HUES48 (cell line): Measurements from ENCODE around the gene CTRB1.

Experiments used
- H3K27ac ChIP-seq: one replicate; pipeline ENCODE4 v1.7.0; 2013; ENCODE audit warnings: low read depth, low read length, inconsistent platforms
- H3K27me3 ChIP-seq: 2 replicates; pipeline ENCODE4 v1.6.1; 2013; ENCODE audit warnings: mild to moderate bottlenecking, low read length; ENCODE audit not compliant: control insufficient read depth, insufficient read depth
- H3K36me3 ChIP-seq: 2 replicates; pipeline ENCODE4 v1.6.1; 2013; ENCODE audit warnings: low read length; ENCODE audit not compliant: control insufficient read depth, insufficient read depth
- H3K4me1 ChIP-seq: 2 replicates; pipeline ENCODE4 v1.6.1; 2013; ENCODE audit warnings: mild to moderate bottlenecking, low read length; ENCODE audit not compliant: control insufficient read depth, insufficient read depth
- H3K4me3 ChIP-seq: 2 replicates; pipeline ENCODE4 v1.5.1; 2013; ENCODE audit warnings: mild to moderate bottlenecking, low read depth, low read length
- H3K9ac ChIP-seq: 2 replicates; pipeline ENCODE4 v1.6.1; 2013; ENCODE audit warnings: mild to moderate bottlenecking, low read depth, low read length, moderate library complexity
- H3K9me3 ChIP-seq: 2 replicates; pipeline ENCODE4 v1.6.1; 2013; ENCODE audit warnings: low read length; ENCODE audit not compliant: control insufficient read depth, insufficient read depth

CTRB1 gene

DNA sequence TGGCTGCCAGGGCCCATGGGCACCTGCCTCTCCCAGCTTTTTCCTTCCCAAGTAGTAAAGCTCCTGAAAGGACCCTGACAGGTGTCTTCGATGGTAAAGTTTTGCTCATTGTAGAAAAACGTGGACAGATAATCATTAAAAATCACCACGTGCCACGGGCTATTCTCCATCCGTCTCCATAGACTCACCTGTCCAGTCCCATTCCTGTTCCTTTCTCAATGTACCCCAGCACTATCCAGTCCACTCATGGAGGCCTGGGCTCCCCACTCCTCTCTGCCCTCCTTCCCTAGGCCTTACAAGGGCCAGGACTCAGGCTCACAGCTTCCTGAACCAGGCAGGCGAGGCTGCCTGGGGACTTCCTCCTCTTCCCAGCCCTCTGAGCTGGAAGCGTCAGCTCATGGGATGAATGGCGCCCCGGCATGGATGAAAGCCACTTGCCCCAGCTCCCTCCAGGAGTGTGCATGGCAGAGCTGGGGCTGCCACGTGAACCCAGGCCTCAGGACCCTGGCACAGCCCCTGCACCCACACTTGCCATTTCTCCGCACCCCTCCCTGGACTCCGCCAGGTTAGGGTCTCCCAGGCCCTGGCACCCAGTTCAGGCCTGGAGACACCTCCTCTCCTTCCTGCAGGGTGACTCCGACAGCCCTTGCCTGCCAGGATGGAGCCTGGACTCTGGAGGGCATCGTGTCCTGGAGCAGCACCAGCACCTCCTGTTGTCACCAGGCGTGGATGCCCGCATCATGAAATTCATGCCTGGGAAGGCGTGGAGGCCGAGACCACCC, 8.8 kb downstream of the CTRB1 start:
- Histone ChIP-seq H3K4me1 (no peaks in the 10 kb centered on the region), H3K4me3 (no peak overlapping the region), H3K27me3 (no peaks in the 10 kb centered on the region), H3K36me3 (peaks cover 29% of the 10 kb centered on the region), H3K9ac (no peak overlapping the region), H3K9me3 (no peaks in the 10 kb centered on the region), H3K27ac (peak overlapping the region; percentile 35)

DNA sequence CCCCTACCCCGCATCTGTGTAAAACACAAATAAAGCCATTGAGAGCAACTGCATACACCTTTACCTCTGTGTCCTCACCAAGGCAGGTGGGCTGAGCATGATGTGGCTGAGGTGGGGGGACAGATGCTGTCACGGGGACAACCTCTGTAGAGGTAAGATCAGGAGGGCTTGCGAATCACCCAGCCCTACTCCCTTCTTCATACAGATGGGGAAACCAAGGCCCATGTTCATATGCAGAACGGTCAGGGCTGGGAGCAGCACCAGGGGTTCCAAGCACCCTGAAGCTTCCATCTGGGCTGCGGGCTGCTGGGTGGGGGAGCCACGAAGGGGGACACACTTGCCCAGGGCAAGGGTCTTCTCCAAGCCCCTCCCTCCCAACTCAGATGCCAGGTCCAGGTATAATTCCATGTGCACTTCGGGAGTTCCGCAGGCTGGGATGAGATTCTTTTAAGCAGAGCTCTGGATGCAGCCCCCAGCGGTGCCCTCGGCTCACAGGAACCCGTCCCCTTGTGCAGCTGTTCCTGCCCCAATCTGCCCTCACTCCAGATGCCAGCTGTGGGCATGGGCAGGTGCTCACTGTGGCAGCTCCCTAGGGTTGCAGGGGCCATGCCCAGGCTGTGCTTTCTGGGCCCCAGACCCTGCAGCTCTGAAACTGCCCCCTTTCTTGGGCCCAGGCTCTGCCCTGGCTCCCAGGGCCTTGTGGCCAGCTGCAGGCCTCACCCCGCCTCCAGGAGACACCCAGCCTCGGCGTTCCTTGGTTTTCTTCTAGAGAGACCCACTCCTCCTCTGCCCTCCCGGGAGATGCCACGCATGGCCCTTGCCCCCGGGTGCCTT, 9.6 kb downstream of the CTRB1 start:
- Histone ChIP-seq H3K27ac (no peak overlapping the region), H3K4me1 (no peaks in the 10 kb centered on the region), H3K9me3 (no peaks in the 10 kb centered on the region), H3K4me3 (no peak overlapping the region), H3K36me3 (peaks cover 37% of the 10 kb centered on the region), H3K9ac (no peak overlapping the region), H3K27me3 (no peaks in the 10 kb centered on the region)

DNA sequence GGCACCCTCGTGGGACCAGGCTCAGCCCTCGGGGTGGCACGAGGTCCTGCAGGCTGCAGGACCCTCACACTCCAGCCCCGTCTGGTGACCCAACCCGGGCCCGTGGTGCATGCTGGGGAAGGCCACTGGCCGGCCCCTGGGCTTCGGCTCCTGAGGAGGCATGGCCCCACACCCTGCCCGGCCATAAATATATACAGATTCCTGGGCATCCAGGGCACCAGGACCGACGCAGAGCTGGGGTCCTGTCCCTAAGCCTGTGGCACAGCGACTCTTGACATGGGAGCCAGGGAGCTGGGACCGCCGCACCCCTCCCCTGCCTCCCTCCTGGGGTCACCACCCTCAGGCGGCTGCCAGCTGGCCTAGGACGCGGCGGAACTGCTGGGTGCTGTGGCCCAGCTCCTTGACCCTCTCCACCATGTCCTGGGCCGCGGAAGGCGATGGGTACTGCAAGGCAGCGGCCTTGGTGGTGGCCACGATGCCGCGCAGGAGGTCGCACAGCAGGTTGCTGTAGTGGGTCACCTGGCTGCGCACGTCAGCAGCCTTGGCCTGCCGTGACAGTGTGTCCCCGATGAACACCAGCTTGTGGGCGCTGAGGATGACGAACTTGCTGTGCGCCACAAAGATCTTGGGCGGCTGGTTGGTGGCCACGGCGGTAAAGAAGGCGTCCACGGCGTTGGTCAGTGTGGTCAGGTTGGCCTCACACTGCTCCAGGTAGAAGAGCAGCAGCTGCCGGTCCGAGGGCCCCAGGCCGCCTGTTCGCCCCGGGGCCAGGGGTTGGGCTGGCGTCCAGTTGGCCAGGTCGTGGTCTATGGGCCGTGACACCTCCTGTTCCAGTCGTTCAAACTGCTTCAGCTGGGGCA, 10.6 kb downstream of the CTRB1 start:
- H3K4me3 ChIP-seq, result no peak overlapping the region
- no peaks in the 10 kb centered on the region for H3K27me3 ChIP-seq
- no peaks in the 10 kb centered on the region for H3K4me1 ChIP-seq
- peaks cover 42% of the 10 kb centered on the region for H3K36me3 ChIP-seq
- no peaks in the 10 kb centered on the region for H3K9me3 ChIP-seq
- H3K27ac ChIP-seq, result no peak overlapping the region
- H3K9ac ChIP-seq, result no peak overlapping the region

DNA sequence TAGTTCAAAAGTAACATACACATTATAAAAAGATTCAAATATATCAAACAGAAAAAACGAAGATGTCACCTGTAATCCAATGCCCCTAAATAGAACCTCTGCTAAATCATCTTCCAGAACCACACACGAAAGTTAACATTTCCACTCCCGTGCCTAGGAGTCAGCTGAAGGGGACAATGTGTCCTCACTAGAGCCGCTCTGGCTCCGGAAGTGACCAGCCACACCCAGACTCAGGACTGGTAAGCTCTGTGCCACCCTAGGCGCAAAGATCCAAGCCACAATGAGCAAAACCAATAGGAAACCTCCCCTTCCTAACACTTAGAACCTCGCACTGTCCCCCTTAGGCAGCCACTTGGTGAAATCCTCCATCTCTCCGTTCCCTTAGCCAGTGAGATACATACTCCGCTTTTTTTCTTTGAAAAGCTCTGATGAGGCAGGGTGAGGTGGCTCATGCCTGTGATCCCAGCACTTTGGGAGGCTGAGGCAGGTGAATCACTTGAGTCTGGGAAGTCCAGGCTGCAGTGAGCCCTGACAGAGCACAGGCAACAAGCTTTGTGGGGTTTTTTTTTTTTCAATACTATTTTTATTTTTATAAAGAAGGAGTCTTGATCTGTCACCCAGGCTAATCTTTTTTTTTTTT, 11.8 kb downstream of the CTRB1 start:
- Histone ChIP-seq H3K4me3 (no peak overlapping the region), H3K36me3 (peaks cover 54% of the 10 kb centered on the region), H3K27ac (no peak overlapping the region), H3K9ac (no peak overlapping the region), H3K27me3 (no peaks in the 10 kb centered on the region), H3K4me1 (no peaks in the 10 kb centered on the region), H3K9me3 (no peaks in the 10 kb centered on the region)

DNA sequence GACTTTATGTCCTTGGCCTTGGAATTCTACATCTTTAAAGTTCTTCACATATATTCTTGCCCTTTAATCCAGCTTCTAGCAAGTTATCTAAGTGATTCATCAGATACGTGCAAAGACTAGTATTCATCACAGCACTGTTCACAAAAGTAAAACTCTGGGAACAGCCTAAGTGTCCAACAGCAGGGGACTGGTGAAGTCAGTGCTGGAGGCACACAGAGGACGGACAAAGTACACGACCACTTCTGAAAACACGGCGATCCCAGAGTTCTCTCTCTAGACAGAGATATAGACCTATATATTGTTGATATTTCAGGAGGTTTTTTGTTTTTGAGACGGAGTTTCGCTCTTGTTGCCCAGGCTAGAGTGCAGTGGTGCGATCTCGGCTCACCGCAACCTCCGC, 12.8 kb downstream of the CTRB1 start:
- no peak overlapping the region for H3K27ac ChIP-seq

DNA sequence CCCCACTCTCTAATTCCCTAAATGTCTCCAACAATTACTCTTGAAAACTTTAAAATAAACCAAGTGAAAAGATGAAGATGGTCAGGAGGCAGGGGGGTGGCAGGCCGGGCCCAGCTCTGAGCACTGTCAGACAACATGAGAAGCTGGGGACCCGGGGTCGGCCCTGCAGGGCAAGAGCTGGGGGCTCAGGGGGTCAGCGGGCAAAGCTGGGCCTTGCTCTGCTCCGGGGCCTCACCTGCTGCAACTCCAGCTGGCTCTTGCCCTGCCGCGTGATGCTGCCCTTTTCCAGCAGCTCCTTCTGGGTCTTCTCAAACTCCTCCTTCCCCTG, 14.8 kb downstream of the CTRB1 start:
- no peak overlapping the region for H3K27ac ChIP-seq
- H3K4me1 ChIP-seq, result no peaks in the 10 kb centered on the region
- H3K27me3 ChIP-seq, result no peaks in the 10 kb centered on the region
- H3K9ac ChIP-seq, result no peak overlapping the region
- peaks cover 74% of the 10 kb centered on the region for H3K36me3 ChIP-seq
- H3K4me3 ChIP-seq, result no peak overlapping the region
- H3K9me3 ChIP-seq, result no peaks in the 10 kb centered on the region

More for the DNA sequence above, 12.8 kb downstream of the CTRB1 start:
- no peaks in the 10 kb centered on the region for H3K9me3 ChIP-seq
- H3K4me1 ChIP-seq, result no peaks in the 10 kb centered on the region
- H3K9ac ChIP-seq, result no peak overlapping the region
- no peak overlapping the region for H3K4me3 ChIP-seq
- peaks cover 63% of the 10 kb centered on the region for H3K36me3 ChIP-seq
- H3K27me3 ChIP-seq, result no peaks in the 10 kb centered on the region

DNA sequence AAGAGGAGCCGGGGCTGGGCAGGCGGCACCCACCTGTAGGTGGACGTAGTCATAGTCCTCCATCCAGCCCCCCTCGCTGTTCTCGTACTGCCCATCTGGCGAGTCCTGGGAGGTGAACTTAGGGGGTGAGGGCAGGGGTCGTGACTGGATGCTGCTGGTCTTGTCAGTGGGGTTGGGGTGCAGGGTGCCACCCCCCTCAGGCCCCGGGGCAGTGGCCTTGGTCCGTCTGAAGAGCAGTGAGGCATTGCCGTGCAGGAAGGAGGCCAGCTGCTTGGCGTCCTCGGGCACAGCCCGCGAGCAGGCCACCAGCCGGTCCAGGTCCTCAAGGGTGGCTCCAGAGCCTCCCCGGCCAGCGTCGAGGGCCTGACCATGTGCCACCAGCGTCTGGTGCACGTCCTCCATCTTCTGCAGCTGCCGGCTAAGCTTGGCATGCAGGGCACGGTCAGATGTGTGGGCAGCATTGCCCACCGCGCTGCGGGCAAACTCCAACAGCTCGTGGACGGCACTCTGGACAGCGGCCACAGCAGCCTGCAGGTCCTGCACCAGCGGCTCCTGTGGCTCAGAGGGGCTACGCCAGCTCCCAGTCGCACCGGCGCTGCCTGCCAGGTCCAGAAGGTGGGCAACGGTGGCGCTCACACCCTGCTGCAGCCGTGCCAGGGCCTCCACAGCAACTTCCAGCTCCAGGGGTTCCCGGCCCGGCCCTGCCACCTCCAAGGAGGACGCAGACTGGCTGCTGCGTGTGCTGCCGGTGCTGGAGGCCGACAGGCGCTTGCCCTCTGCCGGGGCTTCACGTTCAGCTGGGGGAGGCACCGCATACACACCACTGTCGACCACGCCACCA, 16.3 kb downstream of the CTRB1 start:
- no peaks in the 10 kb centered on the region for H3K27me3 ChIP-seq
- H3K36me3 ChIP-seq, result peaks cover 70% of the 10 kb centered on the region
- H3K9ac ChIP-seq, result no peak overlapping the region
- no peaks in the 10 kb centered on the region for H3K9me3 ChIP-seq
- H3K4me1 ChIP-seq, result no peaks in the 10 kb centered on the region; the same call in 1 of the 2 replicates
- no peak overlapping the region for H3K27ac ChIP-seq
- H3K4me3 ChIP-seq, result no peak overlapping the region

DNA sequence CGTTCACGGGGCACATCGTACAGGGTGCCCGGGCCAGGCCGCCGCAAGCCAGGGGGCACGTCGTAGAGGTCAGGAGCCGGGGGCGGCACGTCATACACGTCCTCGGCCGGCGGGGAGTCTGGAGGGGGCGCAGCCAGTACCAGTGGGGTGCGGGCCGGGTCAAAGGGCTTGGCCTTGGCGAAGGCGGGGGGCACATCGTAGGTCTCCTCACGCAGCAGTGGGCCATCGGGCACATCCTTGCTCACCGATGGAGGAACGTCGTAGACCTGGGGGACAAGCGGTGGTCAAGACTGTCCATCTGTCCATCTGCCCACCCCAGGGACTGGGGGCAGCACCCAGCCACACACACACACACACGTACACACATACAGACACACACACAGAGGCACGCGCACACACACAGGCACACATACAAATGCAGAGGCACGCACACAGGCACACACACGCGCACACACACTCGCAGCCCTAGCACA, 17.0 kb downstream of the CTRB1 start:
- no peak overlapping the region for H3K27ac ChIP-seq
- H3K36me3 ChIP-seq, result peaks cover 72% of the 10 kb centered on the region
- no peaks in the 10 kb centered on the region for H3K9me3 ChIP-seq
- H3K27me3 ChIP-seq, result no peaks in the 10 kb centered on the region
- no peaks in the 10 kb centered on the region; the same call in 1 of the 2 replicates for H3K4me1 ChIP-seq
- H3K4me3 ChIP-seq, result no peak overlapping the region
- no peak overlapping the region for H3K9ac ChIP-seq

DNA sequence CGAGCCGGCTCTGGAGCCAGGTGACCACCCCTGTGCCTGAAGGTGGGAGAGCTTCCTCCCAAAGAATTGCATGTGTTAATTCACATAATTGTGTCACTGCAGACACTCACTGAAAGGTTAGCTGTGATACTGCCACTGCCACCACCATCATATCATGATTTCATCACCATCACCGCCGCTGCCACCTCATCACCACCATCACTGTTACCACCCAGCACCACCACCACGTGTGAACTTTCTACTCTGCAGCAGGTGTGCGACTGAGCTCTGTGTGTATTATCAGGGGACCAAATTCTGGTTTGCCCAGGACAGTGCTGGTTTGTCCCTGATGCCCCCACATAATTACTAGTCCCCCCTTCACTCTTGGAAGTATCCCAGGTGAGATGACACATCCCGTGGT, 17.4 kb downstream of the CTRB1 start:
- peaks cover 75% of the 10 kb centered on the region for H3K36me3 ChIP-seq

More for the DNA sequence above, 17.4 kb downstream of the CTRB1 start:
- Histone ChIP-seq H3K27ac (no peak overlapping the region), H3K27me3 (no peaks in the 10 kb centered on the region), H3K4me3 (no peak overlapping the region), H3K9me3 (no peaks in the 10 kb centered on the region), H3K4me1 (no peaks in the 10 kb centered on the region; the same call in 1 of the 2 replicates), H3K9ac (no peak overlapping the region)
